Measurements from ENCODE around the gene TCOF1.

- TF ChIP-seq CTCF (IDR thresholded peaks at IDR 0.05): no peak
- no peak for TF ChIP-seq ZFX (IDR thresholded peaks at IDR 0.05; ENCODE audit: borderline replicate concordance)
Observed at GRCh38 chr5:150327139-150327538, 30.4 kb upstream of the TCOF1 start.
